ENCODE measurements around the gene CHCHD3. TPM values are rescaled to one million over a fixed set of nuclear protein-coding genes. Genes with fewer than 3 reads are reported as not detected.

Gene CHCHD3
- polyA plus RNA-seq, 2 of the 4 experiments (the other 2 are of a cell fraction) = 96.7 to 139 TPM

DNA sequence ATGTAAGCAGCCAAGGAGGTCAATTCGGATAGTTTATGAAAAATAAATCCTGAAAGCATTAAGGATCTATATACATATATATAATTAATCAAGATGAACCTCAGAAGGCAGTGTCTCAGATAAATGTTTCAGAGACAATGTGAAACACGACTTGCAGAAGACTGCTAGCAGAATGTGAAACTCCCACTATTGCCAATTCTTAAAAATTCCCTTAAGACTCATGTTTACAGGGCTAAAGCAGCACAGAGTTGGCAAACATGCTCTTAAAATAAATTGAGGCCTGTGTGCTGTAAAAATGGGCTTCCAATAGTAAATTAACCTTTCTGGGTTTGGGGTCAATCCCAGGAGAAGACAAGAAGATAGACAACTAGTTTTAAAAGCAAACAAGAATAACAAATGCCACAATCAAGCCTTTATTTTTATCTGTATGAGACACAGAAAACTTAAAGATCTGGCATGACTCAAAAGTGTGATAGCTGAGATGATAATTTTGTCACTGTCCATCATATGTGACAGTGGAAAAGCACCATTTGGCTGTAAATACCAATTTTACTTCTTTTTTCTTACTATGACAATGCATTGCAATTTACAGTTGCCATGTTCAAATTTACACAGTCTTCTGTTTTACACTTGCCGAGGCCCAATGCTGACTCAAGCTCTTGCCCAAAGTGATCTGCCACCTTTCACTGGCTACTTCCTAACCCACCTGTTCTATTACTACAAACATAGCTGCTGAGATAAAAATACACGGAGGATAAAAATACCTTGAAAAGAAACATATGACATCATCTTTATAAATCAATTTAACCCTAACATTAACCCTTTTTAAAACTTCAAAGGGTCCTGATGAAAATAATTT, 78.6 kb downstream of the CHCHD3 start:
- no peak for ATAC-seq
- peaks cover 3% of the 10 kb centered on the region; the same call in 1 of the 3 replicates for H3K9me3 ChIP-seq
- no peak for TF ChIP-seq TFCP2L1 (CRISPR knock-in tag; IDR thresholded peaks at IDR 0.05)
- no peak for TF ChIP-seq POLR2A (IDR thresholded peaks at IDR 0.05; ENCODE audit: low read length)
- TF ChIP-seq, protein P1, sequence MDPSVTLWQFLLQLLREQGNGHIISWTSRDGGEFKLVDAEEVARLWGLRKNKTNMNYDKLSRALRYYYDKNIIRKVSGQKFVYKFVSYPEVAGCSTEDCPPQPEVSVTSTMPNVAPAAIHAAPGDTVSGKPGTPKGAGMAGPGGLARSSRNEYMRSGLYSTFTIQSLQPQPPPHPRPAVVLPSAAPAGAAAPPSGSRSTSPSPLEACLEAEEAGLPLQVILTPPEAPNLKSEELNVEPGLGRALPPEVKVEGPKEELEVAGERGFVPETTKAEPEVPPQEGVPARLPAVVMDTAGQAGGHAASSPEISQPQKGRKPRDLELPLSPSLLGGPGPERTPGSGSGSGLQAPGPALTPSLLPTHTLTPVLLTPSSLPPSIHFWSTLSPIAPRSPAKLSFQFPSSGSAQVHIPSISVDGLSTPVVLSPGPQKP (IDR thresholded peaks at IDR 0.05; ENCODE audit: low read depth, low read length) = no peak
- TF ChIP-seq NR3C1 (IDR thresholded peaks at IDR 0.05) = no peak
- no peak for TF ChIP-seq RNF2 (IDR thresholded peaks at IDR 0.05; ENCODE audit: borderline replicate concordance, low read depth)
- TF ChIP-seq CHD2 (IDR thresholded peaks at IDR 0.05; ENCODE audit: low read length, partially characterized antibody) = no peak
- no peak for TF ChIP-seq NFE2L2 (conservative IDR thresholded peaks at IDR 0.05; ENCODE audit: low read length)
- TF ChIP-seq JUNB (IDR thresholded peaks at IDR 0.05) = no peak
- no peak for TF ChIP-seq EHMT2 (IDR thresholded peaks at IDR 0.05; ENCODE audit: low read depth)
- no peak for TF ChIP-seq HEYL (CRISPR knock-in tag; IDR thresholded peaks at IDR 0.05)
- TF ChIP-seq CEBPB (IDR thresholded peaks at IDR 0.05) = no peak
- no peak for TF ChIP-seq HOXB13 (CRISPR knock-in tag; IDR thresholded peaks at IDR 0.05; ENCODE audit: low read depth)
- no peak for TF ChIP-seq TP53 (CRISPR knock-in tag; IDR thresholded peaks at IDR 0.05)
- TF ChIP-seq FOSB (CRISPR knock-in tag; IDR thresholded peaks at IDR 0.05) = no peak
- POLR2A ChIA-PET = no interaction called here
- H3K4me1 ChIP-seq = 0 out of 3 replicates have a peak, but pooled peaks cover 3% of the 10 kb centered on the region
- H3K27ac ChIP-seq = no peak overlapping the region
- 72% methylated on average over 4 of the region's 4 CpGs for WGBS (ENCODE audit: missing lambda C conversion rate)
- no peak for FAIRE-seq
- no peak overlapping the region for H3K4me3 ChIP-seq
- DNase-seq (ENCODE audit: low read depth in 1 of 2, low spot score in 1 of 2) = no peak
- CTCF ChIA-PET = interaction anchor here (0.8 kb wide), 1 partner anchor 174 kb away, joined by 3 read pairs; no protein-coding TSS in a partner anchor
- no peak overlapping the region for H3K4me2 ChIP-seq

DNA sequence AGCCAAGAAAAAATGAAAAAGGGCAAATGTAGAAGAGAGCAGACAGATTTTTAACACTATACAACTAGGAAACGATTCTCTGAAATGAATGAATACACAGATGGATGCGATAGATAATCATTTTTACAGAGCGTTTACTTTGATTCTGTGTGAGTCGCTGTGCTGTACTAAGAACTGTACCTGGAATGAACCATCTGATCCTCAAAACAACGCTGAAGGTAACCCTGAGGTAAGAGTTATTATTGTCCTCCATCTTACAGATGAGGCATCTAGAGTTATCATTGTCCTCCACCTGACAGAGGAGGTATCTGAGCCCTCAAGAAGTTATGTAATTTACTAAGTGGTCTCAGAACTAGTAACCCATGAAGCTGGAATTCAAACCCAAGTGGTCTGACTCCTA, 80.2 kb downstream of the CHCHD3 start:
- FAIRE-seq (no peak), DNase-seq (ENCODE audit: low read depth in 1 of 2, low spot score in 1 of 2) (no peak), ATAC-seq (no peak)
- TF ChIP-seq POLR2A (IDR thresholded peaks at IDR 0.05; ENCODE audit: low read length) (no peak), CHD2 (IDR thresholded peaks at IDR 0.05; ENCODE audit: low read length, partially characterized antibody) (no peak), HOXB13 (CRISPR knock-in tag; IDR thresholded peaks at IDR 0.05; ENCODE audit: low read depth) (no peak), FOXS1 (CRISPR knock-in tag; IDR thresholded peaks at IDR 0.05) (no peak), KDM1A (IDR thresholded peaks at IDR 0.05; ENCODE audit: low read depth) (no peak), PHF8 (IDR thresholded peaks at IDR 0.05; ENCODE audit: borderline replicate concordance, low read depth) (no peak), NPAS2 (CRISPR knock-in tag; IDR thresholded peaks at IDR 0.05; ENCODE audit: borderline replicate concordance) (no peak), HDAC2 (IDR thresholded peaks at IDR 0.05) (no peak), MAZ (IDR thresholded peaks at IDR 0.05; ENCODE audit: borderline replicate concordance, low read depth, low read length) (no peak), RNF2 (IDR thresholded peaks at IDR 0.05; ENCODE audit: borderline replicate concordance, low read depth) (no peak), EHF (CRISPR knock-in tag; IDR thresholded peaks at IDR 0.05) (no peak)
- TF ChIP-seq, protein P2, sequence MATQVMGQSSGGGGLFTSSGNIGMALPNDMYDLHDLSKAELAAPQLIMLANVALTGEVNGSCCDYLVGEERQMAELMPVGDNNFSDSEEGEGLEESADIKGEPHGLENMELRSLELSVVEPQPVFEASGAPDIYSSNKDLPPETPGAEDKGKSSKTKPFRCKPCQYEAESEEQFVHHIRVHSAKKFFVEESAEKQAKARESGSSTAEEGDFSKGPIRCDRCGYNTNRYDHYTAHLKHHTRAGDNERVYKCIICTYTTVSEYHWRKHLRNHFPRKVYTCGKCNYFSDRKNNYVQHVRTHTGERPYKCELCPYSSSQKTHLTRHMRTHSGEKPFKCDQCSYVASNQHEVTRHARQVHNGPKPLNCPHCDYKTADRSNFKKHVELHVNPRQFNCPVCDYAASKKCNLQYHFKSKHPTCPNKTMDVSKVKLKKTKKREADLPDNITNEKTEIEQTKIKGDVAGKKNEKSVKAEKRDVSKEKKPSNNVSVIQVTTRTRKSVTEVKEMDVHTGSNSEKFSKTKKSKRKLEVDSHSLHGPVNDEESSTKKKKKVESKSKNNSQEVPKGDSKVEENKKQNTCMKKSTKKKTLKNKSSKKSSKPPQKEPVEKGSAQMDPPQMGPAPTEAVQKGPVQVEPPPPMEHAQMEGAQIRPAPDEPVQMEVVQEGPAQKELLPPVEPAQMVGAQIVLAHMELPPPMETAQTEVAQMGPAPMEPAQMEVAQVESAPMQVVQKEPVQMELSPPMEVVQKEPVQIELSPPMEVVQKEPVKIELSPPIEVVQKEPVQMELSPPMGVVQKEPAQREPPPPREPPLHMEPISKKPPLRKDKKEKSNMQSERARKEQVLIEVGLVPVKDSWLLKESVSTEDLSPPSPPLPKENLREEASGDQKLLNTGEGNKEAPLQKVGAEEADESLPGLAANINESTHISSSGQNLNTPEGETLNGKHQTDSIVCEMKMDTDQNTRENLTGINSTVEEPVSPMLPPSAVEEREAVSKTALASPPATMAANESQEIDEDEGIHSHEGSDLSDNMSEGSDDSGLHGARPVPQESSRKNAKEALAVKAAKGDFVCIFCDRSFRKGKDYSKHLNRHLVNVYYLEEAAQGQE (IDR thresholded peaks at IDR 0.05) = no peak
- TF ChIP-seq, protein P3, sequence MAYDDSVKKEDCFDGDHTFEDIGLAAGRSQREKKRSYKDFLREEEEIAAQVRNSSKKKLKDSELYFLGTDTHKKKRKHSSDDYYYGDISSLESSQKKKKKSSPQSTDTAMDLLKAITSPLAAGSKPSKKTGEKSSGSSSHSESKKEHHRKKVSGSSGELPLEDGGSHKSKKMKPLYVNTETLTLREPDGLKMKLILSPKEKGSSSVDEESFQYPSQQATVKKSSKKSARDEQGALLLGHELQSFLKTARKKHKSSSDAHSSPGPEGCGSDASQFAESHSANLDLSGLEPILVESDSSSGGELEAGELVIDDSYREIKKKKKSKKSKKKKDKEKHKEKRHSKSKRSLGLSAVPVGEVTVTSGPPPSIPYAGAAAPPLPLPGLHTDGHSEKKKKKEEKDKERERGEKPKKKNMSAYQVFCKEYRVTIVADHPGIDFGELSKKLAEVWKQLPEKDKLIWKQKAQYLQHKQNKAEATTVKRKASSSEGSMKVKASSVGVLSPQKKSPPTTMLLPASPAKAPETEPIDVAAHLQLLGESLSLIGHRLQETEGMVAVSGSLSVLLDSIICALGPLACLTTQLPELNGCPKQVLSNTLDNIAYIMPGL (CRISPR knock-in tag; IDR thresholded peaks at IDR 0.05; ENCODE audit: borderline replicate concordance) = no peak
- 91% methylated on average over 5 of the region's 5 CpGs for WGBS (ENCODE audit: missing lambda C conversion rate)
- no peak overlapping the region for H3K27ac ChIP-seq
- H3K4me2 ChIP-seq = no peak overlapping the region
- 0 out of 3 replicates have a peak, but pooled peaks cover 3% of the 10 kb centered on the region for H3K4me1 ChIP-seq
- POLR2A ChIA-PET = no interaction called here
- CTCF ChIA-PET = no interaction called here
- H3K4me3 ChIP-seq = no peak overlapping the region
- H3K9me3 ChIP-seq = no peaks in the 10 kb centered on the region
